ENCODE data around the gene RBM41. TPM values are rescaled to one million over a fixed set of nuclear protein-coding genes. Genes with fewer than 3 reads are reported as not detected.

The RBM41 gene
- total RNA-seq, 1 experiment from 2014 or later = 20.0 TPM

GRCh38 chrX:107168257-107168656 is 49.6 kb upstream of the RBM41 start (continued):
- TF ChIP-seq EZH2 (IDR thresholded peaks at IDR 0.05) = no peak
- no peak for TF ChIP-seq RAD21 (IDR thresholded peaks at IDR 0.05; ENCODE audit: low read depth)

- Histone ChIP-seq H3K9me2 (ENCODE audit: insufficient read depth) (no peaks in the 10 kb centered on the region), H3K4me2 (ENCODE audit: low read length) (no peak overlapping the region), H4K20me1 (ENCODE audit: insufficient read depth) (no peaks in the 10 kb centered on the region), H3K4me3 (replicated peaks in 1 of 2; ENCODE audit: low read depth in 1 of 2, low read length in 2 of 2) (no peak overlapping the region), H2AFZ (ENCODE audit: low read depth, low read length, poor library complexity, severe bottlenecking) (no peak overlapping the region), H3K4me1 (ENCODE audit: control insufficient read depth in 1 of 2, insufficient read depth in 2 of 2, low read length in 2 of 2) (no peaks in the 10 kb centered on the region), H3K27ac (ENCODE audit: low read depth, low read length) (no peak overlapping the region), H3K27me3 (ENCODE audit: insufficient read depth, low read length) (no peaks in the 10 kb centered on the region), H3K9ac (ENCODE audit: low read length) (no peak overlapping the region), H3K79me2 (ENCODE audit: insufficient read depth, low read length) (no peaks in the 10 kb centered on the region), H3K9me3 (ENCODE audit: control insufficient read depth in 1 of 2, insufficient read depth in 1 of 2, low read depth in 1 of 2, low read length in 2 of 2) (no peaks in the 10 kb centered on the region), H3K36me3 (ENCODE audit: control insufficient read depth in 1 of 2, insufficient read depth in 2 of 2, low read length in 2 of 2) (no peaks in the 10 kb centered on the region)
- DNase-seq (ENCODE audit: low read depth, low spot score) = no peak
- POLR2A ChIA-PET = no interaction called here
- no peak for TF ChIP-seq ATF3 (IDR thresholded peaks at IDR 0.05)
- TF ChIP-seq EZH2 (IDR thresholded peaks at IDR 0.05) = no peak
- no peak for TF ChIP-seq TCF7L2 (IDR thresholded peaks at IDR 0.05; ENCODE audit: borderline replicate concordance, extremely low read depth, insufficient read depth, insufficient read length)
- no peak for TF ChIP-seq SIN3A (IDR thresholded peaks at IDR 0.05; ENCODE audit: low read depth)
- TF ChIP-seq ZBTB33 (IDR thresholded peaks at IDR 0.05; ENCODE audit: extremely low read depth, insufficient replicate concordance, low read length) = no peak
- no peak for TF ChIP-seq REST (IDR thresholded peaks at IDR 0.05; ENCODE audit: low read depth)
- TF ChIP-seq SRF (IDR thresholded peaks at IDR 0.05; ENCODE audit: low read depth) = no peak
- TF ChIP-seq MAX (IDR thresholded peaks at IDR 0.05) = no peak
- TF ChIP-seq CEBPB (IDR thresholded peaks at IDR 0.05; ENCODE audit: low read depth) = no peak
- TF ChIP-seq ELF1 (IDR thresholded peaks at IDR 0.05; ENCODE audit: borderline replicate concordance, low read depth) = no peak
- TF ChIP-seq EGR1 (IDR thresholded peaks at IDR 0.05; ENCODE audit: low read depth) = no peak
- no peak for TF ChIP-seq ZNF274 (IDR thresholded peaks at IDR 0.05; ENCODE audit: low read depth, low read length)
- TF ChIP-seq RAD21 (IDR thresholded peaks at IDR 0.05; ENCODE audit: low read depth) = no peak
- TF ChIP-seq JUND (IDR thresholded peaks at IDR 0.05) = no peak
- TF ChIP-seq CBX3 (IDR thresholded peaks at IDR 0.05; ENCODE audit: low read depth) = no peak
- no peak for TF ChIP-seq ZFX (IDR thresholded peaks at IDR 0.05)
- no peak for TF ChIP-seq FOSL1 (IDR thresholded peaks at IDR 0.05; ENCODE audit: low read depth)
- CTCF ChIA-PET = no interaction called here
- intact Hi-C loops (cut with micrococcal nuclease) = no loop called here
- no TSS peak for BruUV-seq (replicated peaks)
- RAD21 ChIA-PET (ENCODE audit: low non-redundant PET in 1 of 2, low total read pairs in 2 of 2, uncharacterized antibody in 2 of 2, unreplicated experiment in 2 of 2) = no interaction called here
- no peak for ATAC-seq
Observed at GRCh38 chrX:107167163-107167921, 48.7 kb upstream of the RBM41 start.

All from HCT116 (cell line).